B cell (primary cell): ENCODE data around the gene HECA.

Experiments
- CTCF ChIP-seq: fragments of 200-600 bp; IDR thresholded peaks from one replicate; pipeline ENCODE4 v1.8.0; 2022; ENCODE audit warnings: antibody characterized with exemption, mild to moderate bottlenecking
- EZH2 ChIP-seq: IDR thresholded peaks from 2 replicates; pipeline ENCODE4 v1.6.1; 2012; ENCODE audit warnings: borderline replicate concordance, low read depth, mild to moderate bottlenecking, moderate library complexity, low read length; ENCODE audit not compliant: insufficient read depth, poor library complexity, severe bottlenecking

GRCh38 chr6:139219271-139219729 lies 84.4 kb downstream of the HECA start:
- peak; percentile 84 for TF ChIP-seq CTCF
- no peak for TF ChIP-seq EZH2
